Measurements from ENCODE around the gene GPR85. TPM values are rescaled to one million over a fixed set of nuclear protein-coding genes. Genes with fewer than 3 reads are reported as not detected.

GPR85 gene
- total and polyA plus RNA-seq, 2 of the 4 experiments (the other 2 are of a cell fraction), result 1.7 to 5.4 TPM

DNA sequence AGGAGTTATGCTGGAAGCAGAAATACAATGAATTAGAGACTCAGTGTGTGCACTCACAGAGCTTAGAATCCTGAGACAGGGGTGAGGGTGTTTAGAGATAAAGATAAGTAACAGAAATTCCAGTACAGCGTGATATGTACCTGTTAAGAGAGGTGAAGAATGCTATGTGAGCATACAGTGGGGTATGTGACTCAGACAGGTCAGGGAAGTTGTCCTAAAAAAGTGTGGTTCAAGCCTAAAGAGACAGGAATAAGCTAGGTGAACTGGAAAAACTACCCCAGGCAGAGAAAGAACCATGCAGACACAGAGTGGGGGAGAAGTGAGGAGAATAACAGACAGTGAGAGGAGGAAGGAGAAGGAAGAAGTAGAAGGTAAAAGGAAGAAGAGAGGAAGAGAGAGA, 23.1 kb upstream of the GPR85 start:
- dilution Hi-C loops (cut with HindIII; ENCODE audit: low sequenced_read_pairs, unreplicated experiment) (no loop called here), in situ Hi-C loops (cut with MboI; ENCODE audit: low sequenced_read_pairs) (no loop called here), intact Hi-C loops (cut with micrococcal nuclease) (no loop called here)
- Histone ChIP-seq H3K79me1 (ENCODE audit: low read depth in 1 of 2, low read length in 2 of 2) (no peaks in the 10 kb centered on the region; a peak in 1 of 4 replicates), H3K9me1 (ENCODE audit: insufficient read depth, low read length) (peaks cover 3% of the 10 kb centered on the region; the same call in 1 of the 2 replicates), H3K14ac (replicated peaks; ENCODE audit: low read depth, low read length) (no peak overlapping the region), H2BK15ac (ENCODE audit: low read depth, low read length) (no peak overlapping the region), H3K4me1 (ENCODE audit: control insufficient read depth, insufficient read depth, low read length) (no peaks in the 10 kb centered on the region), H2BK20ac (ENCODE audit: low read depth, low read length) (no peak overlapping the region), H4K5ac (ENCODE audit: low read depth, low read length) (no peak overlapping the region), H4K8ac (ENCODE audit: low read depth in 2 of 2, low read length in 2 of 2) (no peak overlapping the region), H3K4me3 (ENCODE audit: insufficient read depth, low read depth, low read length) (no peak overlapping the region), H2BK120ac (ENCODE audit: low read depth, low read length) (no peak overlapping the region), H4K91ac (ENCODE audit: insufficient read depth, low read depth, low read length) (no peak overlapping the region), H3K9me3 (ENCODE audit: control insufficient read depth, insufficient read depth, low read length) (no peaks in the 10 kb centered on the region), H3K4me2 (ENCODE audit: low read depth, low read length) (no peak overlapping the region), H3K27ac (ENCODE audit: insufficient read depth, low read length) (no peak overlapping the region), H3K18ac (ENCODE audit: low read depth, low read length) (no peak overlapping the region), H2BK5ac (ENCODE audit: low read depth, low read length, poor library complexity, severe bottlenecking) (no peak overlapping the region), H3K56ac (ENCODE audit: extremely low read depth, insufficient read depth, low read length) (no peak overlapping the region), H3K23ac (ENCODE audit: low read depth, low read length) (no peak overlapping the region), H3K4ac (ENCODE audit: low read depth, low read length) (no peak overlapping the region), H3K9ac (ENCODE audit: low read depth, low read length) (no peak overlapping the region), H3K36me3 (ENCODE audit: control insufficient read depth, insufficient read depth, low read length) (no peaks in the 10 kb centered on the region; the same call in none of the 2 replicates), H2AK9ac (replicated peaks; ENCODE audit: low read depth, low read length, poor library complexity) (no peak overlapping the region), H2AK5ac (ENCODE audit: low read depth, low read length) (no peak overlapping the region), H2AFZ (replicated peaks; ENCODE audit: low read length, poor library complexity) (no peak overlapping the region), H4K20me1 (ENCODE audit: insufficient read depth, low read length) (no peaks in the 10 kb centered on the region), H3K27me3 (ENCODE audit: control insufficient read depth, insufficient read depth, low read length) (no peaks in the 10 kb centered on the region)
- CTCF ChIA-PET, result no interaction called here
- WGBS, 2 experiments (ENCODE audit: extremely low coverage in 2 of 2, insufficient read length in 1 of 2), result 100% methylated on average over 1 of the region's 1 CpG; no CpG with 5 or more reads in 1 of the 2 experiments
- BruUV-seq (replicated peaks), result no TSS peak
- POLR2A ChIA-PET (ENCODE audit: unreplicated experiment), result no interaction called here
- DNase-seq (no peak), ATAC-seq (ENCODE audit: low read depth) (no peak)
- no peak for TF ChIP-seq MAZ (IDR thresholded peaks at IDR 0.05; ENCODE audit: borderline replicate concordance, low read depth, low read length)
- TF ChIP-seq MAFK (IDR thresholded peaks at IDR 0.05; ENCODE audit: low read depth, low read length), result no peak
- no peak for TF ChIP-seq FOS (IDR thresholded peaks at IDR 0.05; ENCODE audit: low read depth, low read length)
- TF ChIP-seq CEBPB (IDR thresholded peaks at IDR 0.05; ENCODE audit: low read depth, low read length), result no peak
- no peak for TF ChIP-seq MXI1 (IDR thresholded peaks at IDR 0.05; ENCODE audit: borderline replicate concordance, low read depth, low read length)
- no peak for TF ChIP-seq BHLHE40 (IDR thresholded peaks at IDR 0.05; ENCODE audit: low read depth, low read length)
- no peak for TF ChIP-seq POLR2A (IDR thresholded peaks at IDR 0.05; ENCODE audit: low read depth, low read length)
- TF ChIP-seq RCOR1 (IDR thresholded peaks at IDR 0.05; ENCODE audit: insufficient replicate concordance, low read length), result no peak
- TF ChIP-seq NFE2L2 (IDR thresholded peaks at IDR 0.05; ENCODE audit: low read depth, low read length), result no peak
- TF ChIP-seq, protein P1, sequence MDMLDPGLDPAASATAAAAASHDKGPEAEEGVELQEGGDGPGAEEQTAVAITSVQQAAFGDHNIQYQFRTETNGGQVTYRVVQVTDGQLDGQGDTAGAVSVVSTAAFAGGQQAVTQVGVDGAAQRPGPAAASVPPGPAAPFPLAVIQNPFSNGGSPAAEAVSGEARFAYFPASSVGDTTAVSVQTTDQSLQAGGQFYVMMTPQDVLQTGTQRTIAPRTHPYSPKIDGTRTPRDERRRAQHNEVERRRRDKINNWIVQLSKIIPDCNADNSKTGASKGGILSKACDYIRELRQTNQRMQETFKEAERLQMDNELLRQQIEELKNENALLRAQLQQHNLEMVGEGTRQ (IDR thresholded peaks at IDR 0.05; ENCODE audit: low read depth, low read length), result no peak
- no peak for TF ChIP-seq SMC3 (IDR thresholded peaks at IDR 0.05; ENCODE audit: low read depth, low read length)
- no peak for TF ChIP-seq RAD21 (IDR thresholded peaks at IDR 0.05; ENCODE audit: low read length)
- no peak for TF ChIP-seq RFX5 (IDR thresholded peaks at IDR 0.05; ENCODE audit: low read depth, low read length)
- TF ChIP-seq, protein P2, sequence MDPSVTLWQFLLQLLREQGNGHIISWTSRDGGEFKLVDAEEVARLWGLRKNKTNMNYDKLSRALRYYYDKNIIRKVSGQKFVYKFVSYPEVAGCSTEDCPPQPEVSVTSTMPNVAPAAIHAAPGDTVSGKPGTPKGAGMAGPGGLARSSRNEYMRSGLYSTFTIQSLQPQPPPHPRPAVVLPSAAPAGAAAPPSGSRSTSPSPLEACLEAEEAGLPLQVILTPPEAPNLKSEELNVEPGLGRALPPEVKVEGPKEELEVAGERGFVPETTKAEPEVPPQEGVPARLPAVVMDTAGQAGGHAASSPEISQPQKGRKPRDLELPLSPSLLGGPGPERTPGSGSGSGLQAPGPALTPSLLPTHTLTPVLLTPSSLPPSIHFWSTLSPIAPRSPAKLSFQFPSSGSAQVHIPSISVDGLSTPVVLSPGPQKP (IDR thresholded peaks at IDR 0.05; ENCODE audit: borderline replicate concordance, low read depth, low read length), result no peak
- TF ChIP-seq, protein P3, sequence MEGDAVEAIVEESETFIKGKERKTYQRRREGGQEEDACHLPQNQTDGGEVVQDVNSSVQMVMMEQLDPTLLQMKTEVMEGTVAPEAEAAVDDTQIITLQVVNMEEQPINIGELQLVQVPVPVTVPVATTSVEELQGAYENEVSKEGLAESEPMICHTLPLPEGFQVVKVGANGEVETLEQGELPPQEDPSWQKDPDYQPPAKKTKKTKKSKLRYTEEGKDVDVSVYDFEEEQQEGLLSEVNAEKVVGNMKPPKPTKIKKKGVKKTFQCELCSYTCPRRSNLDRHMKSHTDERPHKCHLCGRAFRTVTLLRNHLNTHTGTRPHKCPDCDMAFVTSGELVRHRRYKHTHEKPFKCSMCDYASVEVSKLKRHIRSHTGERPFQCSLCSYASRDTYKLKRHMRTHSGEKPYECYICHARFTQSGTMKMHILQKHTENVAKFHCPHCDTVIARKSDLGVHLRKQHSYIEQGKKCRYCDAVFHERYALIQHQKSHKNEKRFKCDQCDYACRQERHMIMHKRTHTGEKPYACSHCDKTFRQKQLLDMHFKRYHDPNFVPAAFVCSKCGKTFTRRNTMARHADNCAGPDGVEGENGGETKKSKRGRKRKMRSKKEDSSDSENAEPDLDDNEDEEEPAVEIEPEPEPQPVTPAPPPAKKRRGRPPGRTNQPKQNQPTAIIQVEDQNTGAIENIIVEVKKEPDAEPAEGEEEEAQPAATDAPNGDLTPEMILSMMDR (conservative IDR thresholded peaks at IDR 0.05; ENCODE audit: low read depth, low read length), result no peak
- no peak for TF ChIP-seq CHD1 (IDR thresholded peaks at IDR 0.05; ENCODE audit: low read depth, low read length)

Data from IMR-90 (cell line).